ENCODE measurements around the gene NTRK2. TPM values are rescaled to one million over a fixed set of nuclear protein-coding genes. Genes with fewer than 3 reads are reported as not detected.

NTRK2 gene
- total RNA-seq, 1 experiment from 2014 or later = 0.06 TPM

- Histone ChIP-seq H3K4me1 (ENCODE audit: insufficient read depth, low read length, poor library complexity, severe bottlenecking) (no peaks in the 10 kb centered on the region), H3K9me3 (ENCODE audit: low read depth, low read length, poor library complexity, severe bottlenecking) (no peaks in the 10 kb centered on the region), H3K27ac (ENCODE audit: low read depth, low read length, poor library complexity, severe bottlenecking) (no peak overlapping the region), H3K27me3 (replicated peaks; ENCODE audit: insufficient read depth, low read depth, low read length, poor library complexity) (no peaks in the 10 kb centered on the region), H3K36me3 (ENCODE audit: insufficient read depth, low read length, poor library complexity, severe bottlenecking) (no peaks in the 10 kb centered on the region), H3K4me3 (ENCODE audit: low read depth, low read length, poor library complexity, severe bottlenecking) (no peak overlapping the region)
- ChIA-PET POLR2A (ENCODE audit: low non-redundant PET) (no interaction called here), CTCF (interaction anchor here (0.7 kb wide), 1 partner anchor 149 kb away, joined by 6 read pairs; no protein-coding TSS in a partner anchor)
- BruUV-seq (replicated peaks) = no TSS peak
- intact Hi-C loops (cut with micrococcal nuclease; ENCODE audit: unreplicated experiment) = no loop called here
- no peak for TF ChIP-seq CTCF (conservative IDR thresholded peaks at IDR 0.05; ENCODE audit: low read depth, low read length)
- no peak for DNase-seq (ENCODE audit: low spot score)
Measured at GRCh38 chr9:85038061-85038460, 368.5 kb downstream of the NTRK2 start.

GRCh38 chr9:85038824-85039608, 369.5 kb downstream of the NTRK2 start:
- H3K4me3 ChIP-seq (ENCODE audit: low read depth, low read length, poor library complexity, severe bottlenecking) = no peak overlapping the region
- DNase-seq (ENCODE audit: low spot score) = no peak
- ChIA-PET POLR2A (ENCODE audit: low non-redundant PET) (no interaction called here), CTCF (no interaction called here)
- peaks cover 2% of the 10 kb centered on the region for H3K27me3 ChIP-seq (replicated peaks; ENCODE audit: insufficient read depth, low read depth, low read length, poor library complexity)
- intact Hi-C loops (cut with micrococcal nuclease; ENCODE audit: unreplicated experiment) = no loop called here
- H3K9me3 ChIP-seq (ENCODE audit: low read depth, low read length, poor library complexity, severe bottlenecking) = no peaks in the 10 kb centered on the region
- BruUV-seq (replicated peaks) = no TSS peak
- no peak overlapping the region for H3K27ac ChIP-seq (ENCODE audit: low read depth, low read length, poor library complexity, severe bottlenecking)
- H3K36me3 ChIP-seq (ENCODE audit: insufficient read depth, low read length, poor library complexity, severe bottlenecking) = no peaks in the 10 kb centered on the region
- TF ChIP-seq EZH2 (IDR thresholded peaks at IDR 0.05; ENCODE audit: borderline replicate concordance, low read depth, low read length, poor library complexity, severe bottlenecking) (no peak), CTCF (conservative IDR thresholded peaks at IDR 0.05; ENCODE audit: low read depth, low read length) (no peak)
- H3K4me1 ChIP-seq (ENCODE audit: insufficient read depth, low read length, poor library complexity, severe bottlenecking) = no peaks in the 10 kb centered on the region

- no peak for DNase-seq (ENCODE audit: low spot score)
- ChIA-PET CTCF (no interaction called here), POLR2A (ENCODE audit: low non-redundant PET) (no interaction called here)
- Histone ChIP-seq H3K4me1 (ENCODE audit: insufficient read depth, low read length, poor library complexity, severe bottlenecking) (no peaks in the 10 kb centered on the region), H3K27me3 (replicated peaks; ENCODE audit: insufficient read depth, low read depth, low read length, poor library complexity) (peaks cover 4% of the 10 kb centered on the region), H3K36me3 (ENCODE audit: insufficient read depth, low read length, poor library complexity, severe bottlenecking) (no peaks in the 10 kb centered on the region), H3K27ac (ENCODE audit: low read depth, low read length, poor library complexity, severe bottlenecking) (no peak overlapping the region), H3K4me3 (ENCODE audit: low read depth, low read length, poor library complexity, severe bottlenecking) (no peak overlapping the region), H3K9me3 (ENCODE audit: low read depth, low read length, poor library complexity, severe bottlenecking) (no peaks in the 10 kb centered on the region)
- intact Hi-C loops (cut with micrococcal nuclease; ENCODE audit: unreplicated experiment) = no loop called here
- TF ChIP-seq EZH2 (IDR thresholded peaks at IDR 0.05; ENCODE audit: borderline replicate concordance, low read depth, low read length, poor library complexity, severe bottlenecking) (no peak), CTCF (conservative IDR thresholded peaks at IDR 0.05; ENCODE audit: low read depth, low read length) (no peak)
- no TSS peak for BruUV-seq (replicated peaks)
Measured at GRCh38 chr9:85040146-85040545, 370.6 kb downstream of the NTRK2 start.

Measured in A673 (cell line).